Ishikawa (cell line): ENCODE results near the gene MLLT10.

Experiments used
- CEBPB ChIP-seq: IDR thresholded peaks from 2 replicates; pipeline ENCODE4 v1.6.1; 2012
- CREB1 ChIP-seq: IDR thresholded peaks from 2 replicates; pipeline ENCODE4 v1.6.1; 2012; ENCODE audit warnings: low read depth
- EP300 ChIP-seq: IDR thresholded peaks from 2 replicates; pipeline ENCODE4 v1.6.1; 2012; ENCODE audit warnings: borderline replicate concordance
- FOXM1 ChIP-seq: IDR thresholded peaks from 2 replicates; pipeline ENCODE4 v1.6.1; 2012; ENCODE audit warnings: low read depth, borderline replicate concordance
- MAX ChIP-seq: IDR thresholded peaks from 2 replicates; pipeline ENCODE4 v1.6.1; 2012
- RAD21 ChIP-seq: IDR thresholded peaks from 2 replicates; pipeline ENCODE4 v1.6.1; 2012; ENCODE audit warnings: low read depth
- REST ChIP-seq: IDR thresholded peaks from 2 replicates; pipeline ENCODE4 v1.6.1; 2012; ENCODE audit warnings: low read depth, mild to moderate bottlenecking
- TAF1 ChIP-seq: IDR thresholded peaks from 2 replicates; pipeline ENCODE4 v1.6.1; 2012; ENCODE audit warnings: low read depth, mild to moderate bottlenecking
- TCF12 ChIP-seq: IDR thresholded peaks from 2 replicates; pipeline ENCODE4 v1.6.1; 2012; ENCODE audit warnings: low read depth
- TEAD4 ChIP-seq: IDR thresholded peaks from 2 replicates; pipeline ENCODE4 v1.6.1; 2012
- USF1 ChIP-seq: IDR thresholded peaks from 2 replicates; pipeline ENCODE4 v1.6.1; 2012
- YY1 ChIP-seq: IDR thresholded peaks from 2 replicates; pipeline ENCODE4 v1.6.1; 2012; ENCODE audit warnings: low read depth
- ZBTB7A ChIP-seq: IDR thresholded peaks from 2 replicates; pipeline ENCODE4 v1.6.1; 2012; ENCODE audit warnings: low read depth

- no peak for TF ChIP-seq YY1
- no peak for TF ChIP-seq FOXM1
- no peak for TF ChIP-seq EP300
- TF ChIP-seq RAD21, result no peak
- no peak for TF ChIP-seq ZBTB7A
- TF ChIP-seq TAF1, result no peak
- TF ChIP-seq CEBPB, result no peak
- TF ChIP-seq MAX, result no peak
- no peak for TF ChIP-seq CREB1
- no peak for TF ChIP-seq REST
- TF ChIP-seq USF1, result no peak
- TF ChIP-seq TCF12, result no peak
- TF ChIP-seq TEAD4, result no peak
Measured at GRCh38 chr10:21572578-21572977, 38.5 kb downstream of the MLLT10 start.
